HepG2 (cell line): ENCODE data around the gene MLLT10. TPM values are rescaled to one million over a fixed set of nuclear protein-coding genes. Genes with fewer than 3 reads are reported as not detected.

Source experiments
- FOXC1 ChIP-seq: sonication (generic); formaldehyde crosslinking; IDR thresholded peaks from 2 replicates; pipeline ENCODE4 v1.8.0; 2022; ENCODE audit warnings: mild to moderate bottlenecking, missing genetic modification reagents, borderline replicate concordance
- HDAC1 ChIP-seq: sonication (generic); formaldehyde crosslinking; IDR thresholded peaks from 2 replicates; pipeline ENCODE4 v1.5.1; 2020; ENCODE audit warnings: mild to moderate bottlenecking, missing genetic modification reagents
- HMGXB3 ChIP-seq: sonication (generic); formaldehyde crosslinking; IDR thresholded peaks from 2 replicates; pipeline ENCODE4 v1.4.0; 2020; ENCODE audit warnings: missing genetic modification reagents, borderline replicate concordance
- MAFG ChIP-seq: sonication (generic); formaldehyde crosslinking; IDR thresholded peaks from 2 replicates; pipeline ENCODE4 v1.5.1; 2020; ENCODE audit warnings: mild to moderate bottlenecking, missing genetic modification reagents
- MTA3 ChIP-seq: sonication (generic); formaldehyde crosslinking; IDR thresholded peaks from 2 replicates; pipeline ENCODE4 v1.4.0; 2020; ENCODE audit warnings: missing genetic modification reagents
- ZBTB7A ChIP-seq: sonication (generic); formaldehyde crosslinking; IDR thresholded peaks from 2 replicates; pipeline ENCODE4 v1.8.0; 2022; ENCODE audit warnings: mild to moderate bottlenecking, missing genetic modification reagents
- ZNF253 ChIP-seq: sonication (generic); formaldehyde crosslinking; IDR thresholded peaks from 2 replicates; pipeline ENCODE4 v1.8.0; 2022; ENCODE audit warnings: mild to moderate bottlenecking, missing genetic modification reagents, borderline replicate concordance
- ZNF546 ChIP-seq: sonication (generic); formaldehyde crosslinking; conservative IDR thresholded peaks from 2 replicates; pipeline ENCODE4 v1.8.1; 2023; ENCODE audit warnings: mild to moderate bottlenecking, missing genetic modification reagents
- ZNF562 ChIP-seq: sonication (generic); formaldehyde crosslinking; IDR thresholded peaks from 2 replicates; pipeline ENCODE4 v1.8.0; 2022; ENCODE audit warnings: missing genetic modification reagents, borderline replicate concordance
- polyA plus RNA-seq, 8 experiments: library from polyadenylated mRNA; depleted of rRNA in 3 of 8; stranded (reverse) in 7 of 8; unstranded in 1 of 8; fragments of >200 nt; fragmentation: Illumina TruSeq in 4 of 8; extraction: Trizol in 4 of 8; gene quantifications; 2 replicates each; pipeline versions ENCODE4 v1.2.1 to v1.2.3, GENCODE V29; 2011 to 2016; ENCODE audit warnings: low read depth in 4 of 8, missing spikeins in 1 of 8, mixed read lengths in 1 of 8; ENCODE audit not compliant: insufficient read depth in 1 of 8
- total RNA-seq, 5 experiments: library from RNA; depleted of rRNA; stranded (reverse); fragments of >200 nt; fragmentation: Illumina TruSeq; extraction: Trizol; gene quantifications; 2 replicates each; pipeline ENCODE4 v1.2.3, GENCODE V29; 2016; ENCODE audit warnings: low read depth in 1 of 5
- TF ChIP-seq, protein P1 (sequence below): sonication (generic); formaldehyde crosslinking; IDR thresholded peaks from 2 replicates; pipeline ENCODE4 v1.4.0; 2020; ENCODE audit warnings: mild to moderate bottlenecking, low read depth, missing genetic modification reagents
- TF ChIP-seq, protein P2 (sequence below): sonication (generic); formaldehyde crosslinking; IDR thresholded peaks from 2 replicates; pipeline ENCODE4 v1.5.0; 2020; ENCODE audit warnings: mild to moderate bottlenecking, missing genetic modification reagents
- TF ChIP-seq, protein P3 (sequence below): sonication (generic); formaldehyde crosslinking; IDR thresholded peaks from 2 replicates; pipeline ENCODE4 v1.4.0; 2020; ENCODE audit warnings: mild to moderate bottlenecking, missing genetic modification reagents, borderline replicate concordance

MLLT10 gene
- total and polyA plus RNA-seq, 2 of the 13 experiments (the other 11 are each of a cell fraction or from before 2014, with no cell fraction given), result 51.3 to 84.1 TPM

- TF ChIP-seq, protein P1, sequence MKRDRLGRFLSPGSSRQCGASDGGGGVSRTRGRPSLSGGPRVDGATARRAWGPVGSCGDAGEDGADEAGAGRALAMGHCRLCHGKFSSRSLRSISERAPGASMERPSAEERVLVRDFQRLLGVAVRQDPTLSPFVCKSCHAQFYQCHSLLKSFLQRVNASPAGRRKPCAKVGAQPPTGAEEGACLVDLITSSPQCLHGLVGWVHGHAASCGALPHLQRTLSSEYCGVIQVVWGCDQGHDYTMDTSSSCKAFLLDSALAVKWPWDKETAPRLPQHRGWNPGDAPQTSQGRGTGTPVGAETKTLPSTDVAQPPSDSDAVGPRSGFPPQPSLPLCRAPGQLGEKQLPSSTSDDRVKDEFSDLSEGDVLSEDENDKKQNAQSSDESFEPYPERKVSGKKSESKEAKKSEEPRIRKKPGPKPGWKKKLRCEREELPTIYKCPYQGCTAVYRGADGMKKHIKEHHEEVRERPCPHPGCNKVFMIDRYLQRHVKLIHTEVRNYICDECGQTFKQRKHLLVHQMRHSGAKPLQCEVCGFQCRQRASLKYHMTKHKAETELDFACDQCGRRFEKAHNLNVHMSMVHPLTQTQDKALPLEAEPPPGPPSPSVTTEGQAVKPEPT (CRISPR knock-in tag), result no peak
- no peak for TF ChIP-seq MTA3 (CRISPR knock-in tag)
- TF ChIP-seq, protein P2, sequence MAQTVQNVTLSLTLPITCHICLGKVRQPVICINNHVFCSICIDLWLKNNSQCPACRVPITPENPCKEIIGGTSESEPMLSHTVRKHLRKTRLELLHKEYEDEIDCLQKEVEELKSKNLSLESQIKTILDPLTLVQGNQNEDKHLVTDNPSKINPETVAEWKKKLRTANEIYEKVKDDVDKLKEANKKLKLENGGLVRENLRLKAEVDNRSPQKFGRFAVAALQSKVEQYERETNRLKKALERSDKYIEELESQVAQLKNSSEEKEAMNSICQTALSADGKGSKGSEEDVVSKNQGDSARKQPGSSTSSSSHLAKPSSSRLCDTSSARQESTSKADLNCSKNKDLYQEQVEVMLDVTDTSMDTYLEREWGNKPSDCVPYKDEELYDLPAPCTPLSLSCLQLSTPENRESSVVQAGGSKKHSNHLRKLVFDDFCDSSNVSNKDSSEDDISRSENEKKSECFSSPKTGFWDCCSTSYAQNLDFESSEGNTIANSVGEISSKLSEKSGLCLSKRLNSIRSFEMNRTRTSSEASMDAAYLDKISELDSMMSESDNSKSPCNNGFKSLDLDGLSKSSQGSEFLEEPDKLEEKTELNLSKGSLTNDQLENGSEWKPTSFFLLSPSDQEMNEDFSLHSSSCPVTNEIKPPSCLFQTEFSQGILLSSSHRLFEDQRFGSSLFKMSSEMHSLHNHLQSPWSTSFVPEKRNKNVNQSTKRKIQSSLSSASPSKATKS (CRISPR knock-in tag), result no peak
- peak; percentile 64 for TF ChIP-seq HDAC1 (CRISPR knock-in tag)
- TF ChIP-seq ZNF562 (CRISPR knock-in tag), result no peak
- TF ChIP-seq MAFG (CRISPR knock-in tag), result no peak
- TF ChIP-seq HMGXB3 (CRISPR knock-in tag), result no peak
- peak; percentile 71; the same call in 1 of the 2 replicates for TF ChIP-seq FOXC1 (CRISPR knock-in tag)
- TF ChIP-seq ZBTB7A (CRISPR knock-in tag), result no peak
- 0 out of 2 replicates have a peak, but pooled peaks have one; percentile 44 for TF ChIP-seq ZNF546 (CRISPR knock-in tag)
- TF ChIP-seq ZNF253 (CRISPR knock-in tag), result 0 out of 2 replicates have a peak, but pooled peaks have one; percentile 52
- TF ChIP-seq, protein P3, sequence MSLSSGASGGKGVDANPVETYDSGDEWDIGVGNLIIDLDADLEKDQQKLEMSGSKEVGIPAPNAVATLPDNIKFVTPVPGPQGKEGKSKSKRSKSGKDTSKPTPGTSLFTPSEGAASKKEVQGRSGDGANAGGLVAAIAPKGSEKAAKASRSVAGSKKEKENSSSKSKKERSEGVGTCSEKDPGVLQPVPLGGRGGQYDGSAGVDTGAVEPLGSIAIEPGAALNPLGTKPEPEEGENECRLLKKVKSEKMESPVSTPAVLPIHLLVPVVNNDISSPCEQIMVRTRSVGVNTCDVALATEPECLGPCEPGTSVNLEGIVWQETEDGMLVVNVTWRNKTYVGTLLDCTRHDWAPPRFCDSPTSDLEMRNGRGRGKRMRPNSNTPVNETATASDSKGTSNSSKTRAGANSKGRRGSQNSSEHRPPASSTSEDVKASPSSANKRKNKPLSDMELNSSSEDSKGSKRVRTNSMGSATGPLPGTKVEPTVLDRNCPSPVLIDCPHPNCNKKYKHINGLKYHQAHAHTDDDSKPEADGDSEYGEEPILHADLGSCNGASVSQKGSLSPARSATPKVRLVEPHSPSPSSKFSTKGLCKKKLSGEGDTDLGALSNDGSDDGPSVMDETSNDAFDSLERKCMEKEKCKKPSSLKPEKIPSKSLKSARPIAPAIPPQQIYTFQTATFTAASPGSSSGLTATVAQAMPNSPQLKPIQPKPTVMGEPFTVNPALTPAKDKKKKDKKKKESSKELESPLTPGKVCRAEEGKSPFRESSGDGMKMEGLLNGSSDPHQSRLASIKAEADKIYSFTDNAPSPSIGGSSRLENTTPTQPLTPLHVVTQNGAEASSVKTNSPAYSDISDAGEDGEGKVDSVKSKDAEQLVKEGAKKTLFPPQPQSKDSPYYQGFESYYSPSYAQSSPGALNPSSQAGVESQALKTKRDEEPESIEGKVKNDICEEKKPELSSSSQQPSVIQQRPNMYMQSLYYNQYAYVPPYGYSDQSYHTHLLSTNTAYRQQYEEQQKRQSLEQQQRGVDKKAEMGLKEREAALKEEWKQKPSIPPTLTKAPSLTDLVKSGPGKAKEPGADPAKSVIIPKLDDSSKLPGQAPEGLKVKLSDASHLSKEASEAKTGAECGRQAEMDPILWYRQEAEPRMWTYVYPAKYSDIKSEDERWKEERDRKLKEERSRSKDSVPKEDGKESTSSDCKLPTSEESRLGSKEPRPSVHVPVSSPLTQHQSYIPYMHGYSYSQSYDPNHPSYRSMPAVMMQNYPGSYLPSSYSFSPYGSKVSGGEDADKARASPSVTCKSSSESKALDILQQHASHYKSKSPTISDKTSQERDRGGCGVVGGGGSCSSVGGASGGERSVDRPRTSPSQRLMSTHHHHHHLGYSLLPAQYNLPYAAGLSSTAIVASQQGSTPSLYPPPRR, result 0 out of 2 replicates have a peak, but pooled peaks have one; percentile 46
These were observed 17.5 kb upstream of the MLLT10 start (continued) for GRCh38 chr10:21516242-21517131.
